Lower leg skin (tissue), 3 donors: Measurements from ENCODE around the gene LMAN2.

Experiments
- CTCF ChIP-seq, 3 donors: fragments of 450-650 bp; IDR thresholded peaks; one replicate each; pipeline ENCODE4 v1.5.1; 2016; ENCODE audit warnings: antibody characterized with exemption in 3 of 3, mild to moderate bottlenecking in 3 of 3, moderate library complexity in 2 of 3
- POLR2A ChIP-seq, 2 donors: fragments of 450-650 bp; IDR thresholded peaks; one replicate each; pipeline ENCODE4 v1.6.1; 2016 to 2017; ENCODE audit warnings: antibody characterized with exemption in 2 of 2, mild to moderate bottlenecking in 1 of 2, moderate library complexity in 1 of 2

GRCh38 chr5:177303121-177303924 lies 48.1 kb downstream of the LMAN2 start, which contains the start of the genes PRELID1 and RAB24:
- TF ChIP-seq POLR2A (IDR thresholded peaks at IDR 0.05), result no peak
- no peak for TF ChIP-seq CTCF (IDR thresholded peaks at IDR 0.05)
